HG02943 (cell line): Measurements from ENCODE around the gene POU2AF3.

Source experiments
- ATAC-seq: cut with Tn5 transposase; IDR thresholded peaks from one replicate; pipeline ENCODE4 v1.9.1; 2021; ENCODE audit warnings: mild to moderate bottlenecking, low read depth, moderate library complexity; ENCODE audit not compliant: unreplicated experiment

POU2AF3 gene

DNA sequence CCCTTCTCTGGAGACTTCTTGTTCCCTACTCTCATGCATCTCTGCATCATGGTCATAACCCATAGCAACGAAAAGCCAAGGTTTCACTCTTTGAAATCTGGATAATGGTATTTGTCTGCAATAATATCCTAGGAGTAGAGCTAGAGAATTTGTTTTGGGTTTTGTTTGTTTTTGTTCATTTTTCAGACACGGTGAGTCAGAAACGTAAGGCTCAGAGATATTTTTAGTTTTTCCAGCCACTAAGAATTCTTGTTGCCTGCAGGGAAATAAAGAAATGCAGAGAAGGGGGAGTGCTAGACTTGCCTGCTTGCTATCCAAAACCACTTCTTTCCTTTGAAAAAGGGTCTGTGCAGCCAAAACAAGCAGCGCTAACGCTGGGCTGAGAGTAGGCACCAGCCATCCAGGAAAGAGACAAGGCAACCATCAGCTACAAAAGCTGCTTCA is 26.0 kb downstream of the POU2AF3 start:
- no peak for ATAC-seq

DNA sequence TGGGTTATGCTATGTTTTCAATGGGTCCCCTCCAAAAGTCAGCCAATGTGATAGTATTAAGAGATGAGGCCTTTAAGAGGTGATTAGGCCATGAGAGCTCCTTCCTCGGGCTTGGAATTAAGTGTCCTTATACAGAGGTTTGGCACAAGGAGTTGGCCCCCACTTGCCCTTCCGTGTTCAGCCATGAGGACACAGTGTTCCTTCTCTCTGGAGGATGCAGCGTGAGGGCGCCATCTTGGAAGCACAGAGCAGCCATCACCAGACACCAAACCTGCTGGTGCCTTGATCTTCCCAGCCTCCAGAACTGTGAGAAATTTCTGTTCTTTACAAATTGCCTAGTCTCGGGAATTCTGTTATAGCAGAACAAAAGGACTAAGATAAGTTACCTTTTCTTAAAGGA is 26.9 kb downstream of the POU2AF3 start:
- no peak for ATAC-seq

- ATAC-seq: no peak
Observed at GRCh38 chr11:111326824-111327223, 28.5 kb downstream of the POU2AF3 start.

- no peak for ATAC-seq
Observed at GRCh38 chr11:111327908-111328624, 29.7 kb downstream of the POU2AF3 start.

DNA sequence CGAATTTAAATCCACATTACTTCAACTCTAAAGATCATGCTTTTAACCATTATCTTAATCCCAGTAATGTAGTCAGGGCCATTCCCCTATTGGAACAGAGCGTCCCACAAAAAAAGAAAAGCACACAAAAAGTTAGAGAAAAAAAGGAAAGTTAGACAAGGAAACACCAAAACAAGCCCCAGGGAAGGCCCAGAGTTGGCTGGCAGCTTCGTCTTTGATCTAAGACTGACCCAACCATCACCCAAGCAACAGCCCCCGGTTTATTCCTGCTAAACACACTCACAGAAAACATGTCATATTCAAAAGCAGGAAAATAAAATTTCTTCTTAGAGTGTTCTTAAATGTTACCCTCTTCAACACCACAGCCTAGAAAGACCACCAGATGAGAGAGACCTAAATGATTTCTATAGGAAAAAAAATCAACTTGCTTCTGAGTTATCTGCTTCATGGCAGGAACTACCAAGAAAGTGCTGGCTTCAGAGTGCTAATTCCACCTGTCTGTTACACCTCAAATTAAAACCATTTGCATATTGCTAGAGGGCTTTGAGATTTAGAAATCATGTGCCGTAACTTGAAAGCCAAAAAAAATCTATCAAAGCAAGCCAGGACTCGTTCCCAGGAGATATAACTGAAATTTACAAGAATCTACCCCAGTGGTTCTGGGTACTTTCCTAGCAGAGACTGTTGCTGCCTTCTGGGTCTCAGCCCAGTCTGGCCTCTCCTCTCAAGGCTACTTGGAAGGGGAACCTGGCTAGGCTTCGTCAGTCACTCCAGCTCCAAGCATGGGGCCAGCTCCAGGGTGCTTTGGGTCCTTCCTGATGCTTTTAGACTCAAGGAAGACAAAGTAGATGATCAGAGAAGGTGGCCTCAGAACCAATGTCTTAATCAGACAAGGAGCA is 31.2 kb downstream of the POU2AF3 start:
- no peak for ATAC-seq

DNA sequence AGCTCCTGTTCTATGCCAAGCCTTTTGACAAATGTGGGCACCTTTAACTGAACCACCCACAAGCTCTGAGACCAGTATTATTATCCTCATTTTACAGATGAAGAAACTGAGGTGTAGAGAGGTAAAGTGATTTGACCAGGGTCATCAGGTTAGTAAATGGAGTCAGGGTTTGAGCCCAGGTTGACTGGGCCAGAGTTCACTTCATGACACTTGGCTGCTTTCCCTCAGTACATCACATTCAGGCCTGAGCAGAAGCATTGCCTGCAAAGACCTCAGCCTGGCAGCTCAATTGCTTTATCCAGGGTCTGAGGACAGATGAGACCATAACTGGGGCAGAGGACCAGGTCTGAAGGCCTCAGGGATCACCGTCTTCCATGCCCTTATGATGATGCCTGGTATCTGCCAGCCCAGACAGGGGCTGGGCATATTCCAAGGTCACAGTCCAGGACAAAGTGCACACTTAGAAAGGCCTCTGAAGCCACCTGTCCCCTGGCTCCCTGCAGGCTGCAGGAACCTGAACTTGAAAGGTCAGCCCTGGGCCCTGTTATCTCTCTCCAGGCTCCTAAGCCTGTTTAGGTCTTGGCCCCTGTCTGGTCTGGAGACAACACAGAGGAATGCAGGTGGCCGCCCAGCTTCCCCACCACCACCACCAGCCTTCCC is 32.0 kb downstream of the POU2AF3 start:
- ATAC-seq: no peak

DNA sequence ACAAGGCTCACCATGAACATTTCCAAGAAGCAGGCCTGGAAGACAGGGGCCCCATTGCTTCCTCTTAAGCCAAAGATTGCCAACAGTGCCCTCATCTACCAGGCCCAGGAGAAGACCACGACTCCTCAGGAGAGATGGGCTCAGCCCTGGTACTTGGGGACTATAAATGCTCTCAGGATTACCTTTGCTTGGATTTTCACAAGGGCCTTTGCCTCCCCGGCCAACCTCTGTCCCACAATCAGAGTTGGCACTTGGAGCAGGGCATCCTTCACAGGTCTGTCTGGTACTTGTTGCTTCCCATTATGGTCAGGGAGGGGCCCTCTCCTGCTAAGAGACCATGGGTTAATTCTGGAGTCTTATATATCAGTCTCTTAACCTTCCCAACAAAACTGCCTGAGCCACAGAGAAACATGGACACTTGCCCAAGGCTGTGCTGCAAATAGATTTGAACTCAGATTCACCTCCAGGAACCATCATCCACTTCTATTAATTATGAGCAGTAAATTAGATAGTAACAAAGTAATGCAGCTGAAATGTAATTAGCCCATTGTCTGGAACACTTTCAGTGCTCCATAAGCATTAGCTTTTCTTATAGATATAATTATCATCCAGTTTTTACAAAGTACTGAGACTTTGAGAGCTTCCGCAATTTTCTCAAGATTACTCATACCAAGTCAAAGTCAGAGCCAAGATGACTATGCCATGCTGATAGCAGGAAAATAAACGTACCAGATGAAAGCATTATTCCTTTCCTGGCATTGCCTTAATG is 33.5 kb downstream of the POU2AF3 start:
- no peak for ATAC-seq

- ATAC-seq: no peak
Observed at GRCh38 chr11:111334532-111335502, 36.5 kb downstream of the POU2AF3 start.

DNA sequence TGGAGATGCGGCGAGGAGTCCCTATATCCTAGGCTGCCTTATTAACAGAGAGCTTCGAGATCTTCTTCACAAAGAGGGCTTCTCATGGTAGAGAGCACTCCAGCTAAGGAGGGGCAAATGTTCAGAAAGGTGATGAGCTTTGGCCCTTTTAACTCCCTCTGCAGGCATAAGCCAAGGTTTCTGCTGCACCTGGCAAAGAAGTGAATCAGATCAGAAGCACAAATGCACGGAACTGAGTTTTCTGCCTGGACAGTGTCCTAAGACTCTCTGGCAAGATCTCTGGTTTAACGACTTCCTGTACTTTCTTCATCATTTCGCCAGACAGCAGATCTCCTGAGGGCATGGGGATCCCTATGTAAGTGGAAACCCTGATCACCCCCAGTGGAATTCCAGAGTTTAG is 37.2 kb downstream of the POU2AF3 start:
- no peak for ATAC-seq

- no peak for ATAC-seq
Observed at GRCh38 chr11:111336062-111336461, 37.7 kb downstream of the POU2AF3 start.

DNA sequence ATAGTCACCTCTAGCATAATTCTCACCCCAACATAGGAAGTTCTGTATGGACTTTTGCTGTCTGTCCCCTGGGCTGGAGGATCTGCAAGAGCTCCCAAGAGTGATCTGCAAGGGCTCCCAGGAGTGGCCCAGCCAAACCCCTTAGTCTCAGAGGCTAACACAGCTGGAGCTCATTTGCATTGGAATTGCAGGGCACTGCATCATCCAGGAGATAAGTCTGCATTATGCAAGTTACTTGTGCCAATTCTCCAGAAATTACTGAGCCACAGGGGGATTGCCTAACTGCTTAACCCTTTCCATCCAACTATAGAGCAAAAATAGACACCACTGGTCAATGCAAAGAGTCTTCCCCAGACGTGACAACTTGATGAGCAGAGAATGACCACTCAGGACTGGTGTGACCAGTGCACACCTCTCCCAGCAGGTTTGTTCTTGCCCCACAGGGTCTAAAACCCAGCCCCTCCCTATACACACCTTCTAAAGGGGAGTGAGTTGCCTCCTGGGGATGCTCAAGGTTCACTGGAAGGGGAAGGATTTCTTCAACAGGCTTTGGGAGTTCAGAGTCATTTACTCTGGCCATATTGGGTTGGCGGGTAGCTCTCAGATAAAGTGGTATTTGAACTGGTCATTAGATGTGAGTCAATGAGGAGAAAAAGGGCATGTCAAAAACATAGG is 38.4 kb downstream of the POU2AF3 start:
- no peak for ATAC-seq

DNA sequence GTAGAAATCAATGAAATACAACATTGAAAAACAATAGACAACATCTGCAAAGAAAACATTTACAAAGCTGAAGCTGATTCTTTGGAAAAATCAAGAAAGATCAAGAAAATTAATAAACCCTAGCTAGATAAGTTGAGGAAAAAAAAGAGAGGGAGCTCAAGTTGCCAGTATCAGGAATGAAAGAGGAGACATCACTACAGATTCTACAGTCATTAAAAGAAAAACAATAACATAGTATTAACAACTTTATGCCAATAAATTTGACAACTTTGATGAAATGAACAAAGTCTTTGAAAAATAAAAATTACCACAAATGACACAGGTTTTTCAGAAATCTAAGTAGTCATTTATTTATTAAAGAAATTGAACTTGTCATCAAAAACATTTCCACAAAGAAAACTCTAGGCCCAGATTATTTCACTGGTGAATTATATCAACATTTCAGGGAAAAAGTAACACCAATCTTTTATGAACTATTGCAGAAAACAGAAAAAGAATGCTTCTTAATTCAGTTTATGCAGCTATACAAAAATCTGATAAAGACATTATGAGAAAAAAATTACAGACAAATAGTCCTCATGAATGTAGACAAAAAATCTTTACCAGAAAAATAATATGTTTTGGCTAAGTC is 41.5 kb downstream of the POU2AF3 start:
- ATAC-seq: no peak

GRCh38 chr11:111342329-111342728 is 44.0 kb downstream of the POU2AF3 start:
- ATAC-seq: no peak

DNA sequence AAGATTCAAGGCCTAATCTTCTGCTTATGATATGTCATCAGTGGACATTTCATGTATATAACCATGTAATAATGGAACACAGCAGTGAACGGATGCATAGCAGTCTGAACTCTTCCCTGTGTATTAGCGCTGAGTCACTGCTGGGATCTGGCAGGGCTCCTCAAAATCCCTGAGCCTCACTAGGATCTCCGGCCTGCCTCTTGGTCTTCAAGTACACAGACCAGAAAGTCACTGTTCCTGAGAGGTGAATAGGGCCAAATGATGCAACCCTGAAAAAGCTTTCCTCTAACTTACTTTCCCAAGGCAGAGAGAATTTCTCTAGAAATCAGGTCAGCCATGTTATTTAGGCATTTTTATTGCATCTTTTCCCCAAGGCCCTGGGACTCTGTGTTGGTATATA is 45.7 kb downstream of the POU2AF3 start:
- no peak for ATAC-seq

- ATAC-seq: no peak
Observed at GRCh38 chr11:111347002-111347722, 48.8 kb downstream of the POU2AF3 start.

DNA sequence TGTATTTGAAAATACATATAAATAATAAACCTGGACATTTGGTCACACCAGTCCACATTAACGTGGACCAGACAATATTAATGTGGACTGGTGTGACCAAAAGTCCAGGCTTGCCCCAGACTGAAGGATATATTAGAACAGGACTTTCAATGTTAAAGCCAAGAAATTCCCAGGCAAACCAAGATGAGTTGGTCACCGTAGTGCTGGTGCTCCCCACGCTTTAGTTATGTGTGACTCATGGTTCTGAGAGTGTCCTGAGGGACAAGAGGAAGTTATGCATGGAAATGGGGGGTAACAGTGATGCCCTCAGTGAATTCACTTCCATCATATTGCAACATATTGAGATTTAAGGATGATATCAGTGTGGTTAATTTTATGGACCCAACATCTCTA is 49.4 kb downstream of the POU2AF3 start:
- ATAC-seq: no peak

GRCh38 chr11:111348147-111348546 is 49.8 kb downstream of the POU2AF3 start:
- no peak for ATAC-seq
